Measurements from ENCODE around the gene RHBDD1.

Gene RHBDD1

GRCh38 chr2:227031379-227031778 lies 195.5 kb downstream of the RHBDD1 start:
- no peak for DNase-seq (ENCODE audit: low read depth in 2 of 2)

DNA sequence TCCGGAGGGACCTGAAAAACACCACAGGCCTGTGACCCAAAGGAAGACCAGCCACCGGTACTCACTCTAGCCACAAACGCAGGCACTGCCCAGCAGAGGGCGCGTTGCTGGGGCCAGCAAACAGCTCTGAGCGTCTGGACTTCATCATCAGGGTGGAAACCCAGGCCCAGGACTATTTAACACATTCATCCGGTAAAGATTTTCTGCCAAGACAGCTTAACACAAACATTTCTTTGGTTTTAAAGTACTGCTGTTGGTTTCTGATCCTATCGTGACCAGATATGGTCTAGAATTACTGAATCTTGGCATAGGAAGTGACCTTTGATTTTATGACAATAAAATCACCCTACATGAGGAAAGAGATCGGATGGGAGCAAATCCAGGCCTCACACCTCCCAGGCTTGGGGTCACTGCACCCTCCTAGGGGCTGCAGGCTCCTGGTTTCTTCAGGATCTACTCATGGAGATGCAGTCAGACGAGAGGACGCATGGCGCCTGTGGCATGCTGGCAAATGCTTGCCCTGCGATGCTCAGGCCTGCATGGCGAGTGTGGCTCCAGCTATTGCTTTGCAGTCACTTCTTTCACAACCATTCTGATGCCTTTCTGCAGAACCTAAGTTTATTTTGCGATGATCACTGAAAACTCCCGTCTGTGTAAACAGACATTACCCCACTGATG lies 197.8 kb downstream of the RHBDD1 start:
- no peak for DNase-seq (ENCODE audit: low read depth in 2 of 2)

DNA sequence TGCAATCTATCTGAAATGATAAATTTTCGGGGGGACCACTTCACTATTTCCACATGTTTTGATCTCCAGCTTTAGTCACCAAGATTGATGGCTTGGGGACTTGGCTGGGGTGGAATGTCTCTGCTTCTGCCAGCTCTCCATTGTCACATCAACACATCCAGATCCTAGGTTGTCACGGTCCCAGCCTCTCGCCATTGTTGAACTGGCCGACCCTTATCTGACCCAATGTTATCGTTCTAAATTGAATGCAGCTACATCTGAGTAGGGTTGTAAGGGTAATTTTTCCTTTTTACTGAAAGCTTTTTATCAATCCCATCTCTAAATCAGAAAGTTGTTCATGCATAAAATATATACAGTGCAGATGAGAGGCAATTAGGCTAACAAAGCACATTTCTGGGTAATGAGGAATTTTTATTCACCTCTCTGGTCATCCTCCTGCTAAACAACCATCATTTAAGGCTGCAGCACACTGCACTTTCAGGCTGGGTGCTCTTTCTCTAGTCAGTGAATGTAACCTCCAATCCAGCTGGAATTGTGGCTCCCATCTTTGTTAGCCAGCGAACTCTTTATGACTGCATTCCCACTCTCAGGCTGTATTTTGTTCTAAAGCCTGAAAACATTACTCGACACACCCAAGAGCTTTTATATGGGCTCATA lies 200.0 kb downstream of the RHBDD1 start:
- no peak for DNase-seq (ENCODE audit: low read depth in 2 of 2)

DNA sequence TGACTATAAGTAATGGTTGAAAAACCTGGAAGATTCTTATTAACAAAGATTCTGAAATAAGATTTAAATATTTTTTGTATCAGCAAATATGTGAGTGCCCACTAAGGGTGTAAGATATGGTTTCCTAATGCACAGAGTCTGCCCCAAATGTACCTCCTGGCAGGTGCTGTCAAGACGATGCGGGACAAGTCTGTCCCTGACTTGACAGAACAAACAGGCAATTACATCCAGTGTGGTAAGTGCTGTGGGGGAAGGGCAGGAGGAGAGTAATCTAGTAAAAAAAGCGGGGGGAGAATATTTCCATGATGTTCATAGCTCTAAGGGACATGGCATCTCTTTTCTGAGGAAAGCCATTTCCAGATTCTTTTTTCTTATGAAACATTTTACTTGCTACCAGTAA lies 200.7 kb downstream of the RHBDD1 start:
- no peak for DNase-seq (ENCODE audit: low read depth in 2 of 2)

GRCh38 chr2:227038550-227039189 lies 202.8 kb downstream of the RHBDD1 start:
- DNase-seq (ENCODE audit: low read depth in 2 of 2), result no peak

GRCh38 chr2:227043981-227044380 lies 208.1 kb downstream of the RHBDD1 start:
- DNase-seq (ENCODE audit: low read depth in 2 of 2), result no peak

Data from stimulated activated CD4-positive, alpha-beta T cell treated with anti-CD3 and anti-CD28 coated beads, Interleukin-15, amount 100 ng/mL, for 48 hours (primary cell).